HuH-7 (cell line): ENCODE results near the gene LRRC41.
"Not testable (repeated sequence)": the region's sequence is repeated elsewhere in the genome, so short reads cannot be mapped to it uniquely, and the experiment has no call there.

Experiments
- DNase-seq: peaks from one replicate; pipeline ENCODE4 v3.0.0; 2011; ENCODE audit warnings: low spot score

The LRRC41 gene

GRCh38 chr1:46325285-46326076 is 22.1 kb upstream of the LRRC41 start:
- not testable (repeated sequence) for DNase-seq

- DNase-seq, result not testable (repeated sequence)
Observed at GRCh38 chr1:46322191-46322590, 18.8 kb upstream of the LRRC41 start.

GRCh38 chr1:46319960-46320914 is 16.8 kb upstream of the LRRC41 start:
- DNase-seq, result not testable (repeated sequence)

GRCh38 chr1:46319301-46319700 is 15.9 kb upstream of the LRRC41 start:
- DNase-seq, result not testable (repeated sequence)

- DNase-seq, result no peak
Observed at GRCh38 chr1:46317323-46317722, 13.9 kb upstream of the LRRC41 start.

- no peak for DNase-seq
Observed at GRCh38 chr1:46315669-46316403, 12.4 kb upstream of the LRRC41 start.

- no peak for DNase-seq
Observed at GRCh38 chr1:46310321-46310720, 6.9 kb upstream of the LRRC41 start.

GRCh38 chr1:46309401-46310159 is 6.2 kb upstream of the LRRC41 start:
- DNase-seq, result no peak

- no peak for DNase-seq
Observed at GRCh38 chr1:46306159-46306530, 2.7 kb upstream of the LRRC41 start.

GRCh38 chr1:46303872-46304326 is 483 bp upstream of the LRRC41 start:
- DNase-seq, result no peak

- DNase-seq, result peak; percentile 37
Observed at GRCh38 chr1:46302641-46303037, 777 bp downstream of the LRRC41 start.

- peak; percentile 72 for DNase-seq
Observed at GRCh38 chr1:46301808-46302640, 1.4 kb downstream of the LRRC41 start.

- DNase-seq, result peak; percentile 37
Observed at GRCh38 chr1:46301406-46301807, 2.0 kb downstream of the LRRC41 start.

GRCh38 chr1:46300673-46301405 is 2.6 kb downstream of the LRRC41 start:
- no peak for DNase-seq

GRCh38 chr1:46298387-46298786 is 5.0 kb downstream of the LRRC41 start:
- DNase-seq, result no peak

GRCh38 chr1:46295306-46295705 is 8.1 kb downstream of the LRRC41 start:
- no peak for DNase-seq

GRCh38 chr1:46289976-46290375 is 13.4 kb downstream of the LRRC41 start:
- DNase-seq, result no peak

GRCh38 chr1:46289134-46289494 is 14.3 kb downstream of the LRRC41 start:
- no peak for DNase-seq

GRCh38 chr1:46288485-46289133 is 14.8 kb downstream of the LRRC41 start:
- no peak for DNase-seq
